Right atrium auricular region (tissue), 2 donors: ENCODE measurements around the gene DCTN1. TPM values are rescaled to one million over a fixed set of nuclear protein-coding genes. Genes with fewer than 3 reads are reported as not detected.
A peak's percentile ranks its signal among the peaks of the same experiment; 100 is the strongest.

Source experiments
- DNase-seq: peaks from one replicate; pipeline ENCODE4 v3.0.0-alpha.2; 2019; ENCODE audit warnings: low spot score
- H3K27ac ChIP-seq, 2 donors: fragments of 200-600 bp; sonication (generic); 1 replicate in 1 of 2; 2 replicates in 1 of 2; pipeline ENCODE4 v1.5.1; 2016 to 2019
- H3K27me3 ChIP-seq, 2 donors: fragments of 200-600 bp; sonication (generic); one replicate each; pipeline versions ENCODE4 v1.5.1 to v1.6.0; 2017 to 2019
- H3K36me3 ChIP-seq: fragments of 200-600 bp; sonication (generic); one replicate; pipeline ENCODE4 v1.5.1; 2016
- H3K4me1 ChIP-seq, 2 donors: fragments of 200-600 bp; sonication (generic); one replicate each; pipeline versions ENCODE4 v1.5.1 to v1.6.0; 2017 to 2019
- H3K4me3 ChIP-seq, 2 donors: fragments of 200-600 bp; sonication (generic); 1 replicate in 1 of 2; 2 replicates in 1 of 2; pipeline ENCODE4 v1.5.1; 2017 to 2019; ENCODE audit warnings: mild to moderate bottlenecking in 1 of 2, moderate library complexity in 1 of 2
- H3K9me3 ChIP-seq, 2 donors: fragments of 200-600 bp; sonication (generic); one replicate each; pipeline ENCODE4 v1.5.1; 2019
- CTCF ChIP-seq, 2 donors: fragments of 200-600 bp; sonication (generic); IDR thresholded peaks; one replicate each; pipeline ENCODE4 v1.5.1; 2019; ENCODE audit warnings: antibody characterized with exemption in 2 of 2
- total RNA-seq, 2 donors: library from RNA; depleted of rRNA; stranded (reverse); fragments of >200 nt; gene quantifications; one replicate each; pipeline ENCODE4 v1.1.0, GENCODE V29; 2016

Gene DCTN1
- total RNA-seq, 2 donors from 2014 or later, result 86.5 to 102 TPM

DNA sequence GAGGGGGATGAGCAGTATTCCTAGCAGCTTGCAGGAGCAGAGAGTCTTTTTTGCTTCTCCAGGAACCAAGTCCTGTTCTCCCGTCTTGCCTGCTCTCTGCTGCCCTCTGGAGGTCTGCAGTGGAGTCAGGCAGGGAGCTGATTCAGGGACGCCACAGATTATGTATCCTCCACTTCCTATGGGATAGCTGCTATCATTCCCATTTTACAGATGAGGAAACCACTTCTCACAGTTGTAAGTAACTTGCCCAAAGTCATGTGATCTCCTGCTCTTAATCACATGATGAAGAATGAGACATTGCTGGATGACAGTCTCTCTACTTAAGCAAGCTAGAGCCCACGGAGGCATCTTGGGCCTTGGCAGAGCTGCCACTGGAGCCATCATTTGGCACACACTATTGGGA is 45.2 kb downstream of the DCTN1 start:
- Histone ChIP-seq H3K27me3 (no peaks in the 10 kb centered on the region), H3K9me3 (no peaks in the 10 kb centered on the region), H3K4me1 (no peaks in the 10 kb centered on the region), H3K36me3 (peaks cover 12% of the 10 kb centered on the region), H3K27ac (no peak overlapping the region), H3K4me3 (no peak overlapping the region)
- TF ChIP-seq CTCF (IDR thresholded peaks at IDR 0.05), result peak; percentile 91 to 94
- DNase-seq, result peak; percentile 78

- no peak for DNase-seq
- Histone ChIP-seq H3K27me3 (no peaks in the 10 kb centered on the region), H3K4me1 (no peaks in the 10 kb centered on the region), H3K36me3 (peaks cover 15% of the 10 kb centered on the region), H3K4me3 (no peak overlapping the region), H3K9me3 (no peaks in the 10 kb centered on the region), H3K27ac (no peak overlapping the region)
- no peak for TF ChIP-seq CTCF (IDR thresholded peaks at IDR 0.05)
Measured at GRCh38 chr2:74333896-74334586, 46.1 kb downstream of the DCTN1 start.

- DNase-seq, result no peak
Measured at GRCh38 chr2:74333175-74333574, 46.9 kb downstream of the DCTN1 start.

GRCh38 chr2:74332550-74333174 is 47.4 kb downstream of the DCTN1 start:
- H3K36me3 ChIP-seq, result peaks cover 15% of the 10 kb centered on the region
- H3K27ac ChIP-seq, result no peak overlapping the region
- H3K27me3 ChIP-seq, result no peaks in the 10 kb centered on the region
- no peaks in the 10 kb centered on the region for H3K4me1 ChIP-seq
- no peak for TF ChIP-seq CTCF (IDR thresholded peaks at IDR 0.05)
- H3K9me3 ChIP-seq, result no peaks in the 10 kb centered on the region
- no peak for DNase-seq
- no peak overlapping the region for H3K4me3 ChIP-seq

More at GRCh38 chr2:74333175-74333574, 46.9 kb downstream of the DCTN1 start:
- peaks cover 15% of the 10 kb centered on the region for H3K36me3 ChIP-seq
- H3K4me3 ChIP-seq, result no peak overlapping the region
- no peaks in the 10 kb centered on the region for H3K9me3 ChIP-seq
- H3K4me1 ChIP-seq, result no peaks in the 10 kb centered on the region
- peak in 1 of 2 donors; percentile 42 for TF ChIP-seq CTCF (IDR thresholded peaks at IDR 0.05)
- H3K27ac ChIP-seq, result no peak overlapping the region
- no peaks in the 10 kb centered on the region for H3K27me3 ChIP-seq

DNA sequence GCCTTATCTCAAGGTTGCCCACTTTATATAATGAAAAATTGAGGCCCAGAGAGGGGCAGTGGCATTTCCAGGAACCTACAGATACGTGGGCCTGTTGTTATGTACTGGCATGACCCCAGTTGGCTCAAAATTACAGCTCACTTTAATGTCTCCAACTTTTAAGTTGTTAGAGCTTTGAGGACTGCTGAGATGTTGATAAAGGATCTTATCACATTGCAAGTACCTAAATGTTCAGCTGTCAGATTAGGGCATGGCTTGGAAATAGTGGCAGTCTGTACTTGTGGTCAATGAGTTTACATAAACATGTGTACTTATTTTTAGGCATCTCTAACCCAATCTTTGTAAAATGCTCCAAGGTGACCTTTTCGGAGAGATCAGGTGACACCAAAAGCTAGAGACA is 51.5 kb downstream of the DCTN1 start:
- no peak for DNase-seq
- no peaks in the 10 kb centered on the region for H3K9me3 ChIP-seq
- peaks cover 15% of the 10 kb centered on the region for H3K36me3 ChIP-seq
- no peaks in the 10 kb centered on the region for H3K4me1 ChIP-seq
- H3K27me3 ChIP-seq, result no peaks in the 10 kb centered on the region
- no peak overlapping the region for H3K4me3 ChIP-seq
- H3K27ac ChIP-seq, result no peak overlapping the region
- no peak for TF ChIP-seq CTCF (IDR thresholded peaks at IDR 0.05)
